Stimulated activated CD4-positive, alpha-beta T cell treated with anti-CD3 and anti-CD28 coated beads, Interleukin-1b, Interleukin-23, amount 100 ng/mL, for 24 hours (primary cell): ENCODE measurements around the gene GFOD2.

ENCODE experiments used
- DNase-seq, 4 experiments: peaks; one replicate each; pipeline ENCODE4 v3.0.0-alpha.2; 2020; ENCODE audit warnings: low read depth in 4 of 4, low spot score in 1 of 4

Gene GFOD2

DNA sequence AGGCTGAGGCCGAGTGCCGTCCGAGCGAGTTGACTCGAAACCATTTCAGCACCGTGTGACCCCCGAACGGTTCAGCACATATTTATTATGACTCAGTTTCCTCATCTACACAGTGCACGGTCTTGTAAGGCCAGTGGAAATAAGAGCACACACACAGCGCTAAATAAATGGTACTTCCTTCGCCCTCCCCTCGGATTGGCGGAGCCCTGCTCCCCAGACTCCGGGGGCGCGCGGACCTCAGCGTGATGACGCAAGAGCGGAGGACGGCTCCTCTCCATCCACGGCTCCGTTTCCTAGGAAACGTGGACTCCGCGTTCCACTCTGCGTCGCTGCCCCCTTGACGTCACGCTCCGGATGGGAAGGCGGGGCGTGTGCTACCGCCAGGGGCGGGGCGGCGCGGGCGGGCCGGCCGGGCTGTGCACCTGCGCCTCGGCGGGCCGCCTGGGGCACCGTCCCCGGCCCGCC lies 58.5 kb downstream of the GFOD2 start, which contains the start of gene PARD6A:
PARD6A (plus strand) TSS at position 397 of the 465 bp plus-strand sequence. CDS start 79 bp downstream, outside the sequence.
- peak; percentile 83 to 93 (median 90) for DNase-seq

DNA sequence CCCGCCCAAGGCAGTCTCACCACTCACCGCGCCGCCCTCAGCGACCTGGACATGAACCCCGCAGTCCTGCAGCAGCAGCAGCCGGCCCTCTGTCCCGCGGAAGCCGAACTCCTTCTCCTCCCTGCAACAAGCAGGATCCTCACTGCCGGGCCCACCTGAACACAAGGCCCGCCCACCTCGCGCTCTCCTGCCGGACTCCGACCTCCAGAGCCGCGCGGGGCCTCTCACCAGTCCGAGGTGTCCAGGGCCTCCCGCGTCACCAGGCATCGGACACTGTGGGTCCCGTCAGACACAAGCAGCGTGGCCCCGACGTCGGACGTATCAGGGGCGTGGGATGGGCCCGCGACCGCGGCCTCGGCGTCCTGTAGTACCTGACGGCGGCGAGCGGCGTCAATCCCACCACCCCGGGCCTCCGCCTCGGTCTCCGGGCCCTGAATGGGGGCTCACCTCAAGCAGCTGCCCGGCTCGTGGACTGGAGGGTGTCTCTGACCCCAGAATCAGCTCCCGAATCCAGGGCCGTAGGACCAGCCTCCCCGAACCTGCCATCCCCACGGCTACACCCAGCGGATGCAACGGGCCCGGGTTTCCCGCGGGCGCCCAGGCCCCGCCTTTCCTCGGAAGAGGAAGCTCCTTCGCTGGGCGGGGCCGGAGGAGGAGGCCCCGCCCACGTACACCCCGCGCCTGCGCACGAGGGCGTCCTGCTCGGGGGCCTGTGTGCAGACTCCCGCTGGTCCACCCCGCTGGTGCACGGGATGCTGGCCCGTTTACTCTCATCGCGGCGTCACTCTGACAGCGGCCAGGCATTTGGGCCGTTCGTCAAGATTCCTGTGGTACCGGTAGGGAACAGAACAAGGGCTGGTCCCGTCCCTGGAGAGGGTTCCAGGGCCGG lies 59.2 kb downstream of the GFOD2 start, which contains the start of gene ACD:
ACD (minus strand) TSS at position 586 of the 889 bp plus-strand sequence; CDS start at position 546, 40 bp downstream.
- peak; percentile 87 to 92 (median 89) for DNase-seq

DNA sequence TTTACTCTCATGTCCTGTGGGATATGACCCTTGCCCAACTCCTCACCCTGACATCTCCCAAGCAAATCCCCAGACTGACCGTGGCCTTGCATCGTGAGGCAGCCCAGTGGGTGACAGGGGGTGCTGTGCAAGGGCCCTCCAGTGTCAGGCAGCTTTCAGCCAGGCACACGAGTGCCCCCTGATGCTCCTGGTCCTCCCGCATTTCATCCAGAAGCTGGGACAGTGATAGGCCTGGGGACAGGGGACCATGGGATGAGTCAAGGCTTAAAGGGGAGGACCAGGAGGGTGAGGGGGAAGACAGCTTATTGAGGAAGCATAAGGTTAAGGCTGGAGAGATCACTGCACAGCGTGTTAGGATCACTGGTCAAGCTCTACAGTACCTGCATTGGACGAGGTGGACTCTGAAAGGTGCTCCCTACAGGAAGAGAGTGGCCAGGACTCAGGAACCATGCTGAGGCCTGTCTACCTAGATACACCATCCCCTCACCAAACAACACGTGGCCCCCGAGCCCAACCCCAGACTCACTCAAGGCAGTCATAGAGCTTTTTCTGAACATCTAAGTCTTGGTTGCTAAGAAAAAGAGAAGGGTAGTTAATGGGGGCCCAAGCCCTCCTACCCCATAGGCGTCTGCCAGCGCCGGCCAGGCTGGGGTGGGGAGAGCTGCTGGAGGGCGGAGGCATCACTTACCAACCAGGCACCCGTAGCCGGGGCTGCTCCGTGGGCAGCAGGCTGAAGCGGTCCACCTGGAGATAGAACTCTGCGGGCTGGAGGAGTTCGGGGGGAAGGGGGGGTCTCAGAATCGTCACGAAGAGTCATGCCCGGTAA lies 60.1 kb downstream of the GFOD2 start:
- no peak for DNase-seq

DNA sequence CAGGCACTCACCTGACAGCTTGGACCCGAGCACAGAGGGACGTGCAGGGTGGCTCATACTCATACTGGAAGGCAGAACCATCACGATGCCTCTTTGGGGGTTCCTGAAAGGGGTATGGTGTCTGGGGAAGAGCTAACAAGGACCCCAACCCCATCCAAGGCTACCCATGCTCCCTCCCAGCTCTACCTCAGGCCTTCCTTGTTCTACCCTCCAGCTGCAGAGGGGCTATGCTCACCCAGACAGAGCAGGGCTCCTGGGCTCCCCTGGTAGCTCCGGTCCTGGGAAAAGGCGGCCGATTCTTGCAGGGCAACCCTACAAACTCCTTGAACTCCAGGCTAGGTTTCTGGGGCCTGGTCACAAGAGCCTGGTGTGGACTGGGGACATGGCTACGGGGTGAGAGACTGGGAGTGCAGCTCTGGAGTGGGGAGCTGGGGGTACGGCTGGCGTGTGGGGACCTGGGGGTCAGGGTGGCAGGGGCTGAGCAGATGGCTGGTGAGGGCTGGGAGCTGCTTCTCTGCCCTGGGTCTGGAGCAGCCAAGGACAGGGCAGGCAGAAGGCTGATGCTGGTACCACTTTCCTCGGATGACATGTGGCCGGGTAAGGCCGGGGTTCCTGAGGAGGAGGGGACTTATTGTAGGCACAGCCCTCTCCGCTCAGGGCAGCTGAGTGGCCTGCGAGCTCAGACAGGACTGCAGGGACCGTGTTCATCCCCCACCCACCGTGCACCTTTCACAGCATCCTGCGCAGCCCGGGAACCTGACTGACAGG lies 61.2 kb downstream of the GFOD2 start:
- no peak for DNase-seq

DNA sequence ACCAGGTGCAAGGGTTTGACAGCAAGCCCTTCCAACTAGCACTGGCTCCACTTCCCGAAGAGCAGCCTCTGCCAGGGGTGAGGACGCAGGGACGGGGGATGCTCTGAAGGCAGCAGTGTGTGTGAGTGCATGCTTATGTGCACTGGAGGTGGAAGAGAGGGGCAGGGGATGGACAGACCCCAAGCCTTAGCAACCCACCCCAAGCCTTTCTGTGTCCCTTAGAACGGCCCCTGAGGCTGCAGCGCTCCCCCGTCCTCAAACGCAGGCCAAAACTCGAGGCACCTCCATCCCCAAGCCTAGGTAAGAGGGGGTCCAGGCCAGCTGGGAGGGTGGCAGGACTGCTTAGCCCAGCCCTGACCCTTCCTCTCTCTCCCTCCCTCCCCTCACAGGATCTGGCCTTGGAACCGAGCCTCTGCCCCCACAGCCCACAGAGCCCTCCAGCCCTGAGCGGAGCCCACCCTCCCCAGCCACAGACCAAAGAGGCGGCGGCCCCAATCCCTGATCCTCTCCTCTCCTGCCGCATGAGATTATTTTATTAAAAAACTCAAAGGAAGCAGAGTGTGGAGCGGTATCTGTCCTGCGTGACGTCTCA lies 62.0 kb downstream of the GFOD2 start:
- DNase-seq: no peak

DNA sequence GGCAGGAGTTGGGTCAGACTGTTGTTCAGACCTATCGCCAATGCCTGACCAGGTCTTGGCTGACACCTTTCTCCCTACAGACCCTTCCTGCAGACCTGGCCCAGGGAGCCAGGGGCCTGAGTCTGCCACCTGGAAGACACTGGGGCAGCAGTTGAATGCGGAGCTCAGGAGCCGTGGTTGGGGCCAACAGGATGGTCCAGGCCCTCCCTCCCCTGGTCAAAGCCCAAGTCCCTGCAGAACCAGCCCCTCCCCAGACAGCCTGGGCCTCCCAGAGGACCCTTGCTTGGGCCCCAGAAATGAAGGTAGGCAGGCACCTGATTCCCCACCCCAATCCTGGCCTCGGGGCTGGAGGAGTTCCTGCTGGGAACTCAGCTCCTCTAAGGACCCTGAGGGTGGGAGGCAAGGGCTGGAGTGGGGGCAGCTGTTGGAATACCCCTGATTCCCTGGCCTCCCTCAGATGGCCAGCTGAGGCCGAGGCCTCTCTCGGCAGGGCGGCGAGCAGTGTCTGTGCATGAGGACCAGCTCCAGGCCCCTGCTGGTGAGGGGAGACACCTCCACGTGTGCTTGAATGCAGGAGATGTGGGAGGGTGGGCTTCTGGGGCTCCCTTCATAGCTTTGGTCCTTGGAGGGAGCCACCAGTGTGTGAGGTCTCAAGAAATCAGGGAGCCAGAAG lies 62.6 kb downstream of the GFOD2 start:
- DNase-seq: no peak

DNA sequence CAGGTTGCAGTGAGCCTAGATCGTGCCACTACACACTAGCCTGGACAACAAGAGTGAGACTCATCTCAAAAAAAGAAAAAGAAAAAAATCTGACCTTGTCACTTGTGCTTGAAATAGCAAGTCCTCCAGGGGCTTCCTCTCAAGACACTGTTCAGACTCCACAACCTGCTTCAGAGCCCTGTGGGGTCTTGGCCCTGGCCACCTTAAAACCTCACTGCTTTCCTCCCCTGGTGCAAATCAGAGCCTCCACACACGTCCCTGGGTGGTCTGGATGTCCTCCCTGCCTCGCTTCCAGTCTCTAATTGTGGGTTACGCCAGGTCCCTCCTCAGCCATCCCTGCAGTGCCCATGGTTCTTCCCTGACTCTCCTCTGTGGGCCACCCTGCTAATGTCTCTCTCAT lies 63.8 kb downstream of the GFOD2 start:
- no peak for DNase-seq

DNA sequence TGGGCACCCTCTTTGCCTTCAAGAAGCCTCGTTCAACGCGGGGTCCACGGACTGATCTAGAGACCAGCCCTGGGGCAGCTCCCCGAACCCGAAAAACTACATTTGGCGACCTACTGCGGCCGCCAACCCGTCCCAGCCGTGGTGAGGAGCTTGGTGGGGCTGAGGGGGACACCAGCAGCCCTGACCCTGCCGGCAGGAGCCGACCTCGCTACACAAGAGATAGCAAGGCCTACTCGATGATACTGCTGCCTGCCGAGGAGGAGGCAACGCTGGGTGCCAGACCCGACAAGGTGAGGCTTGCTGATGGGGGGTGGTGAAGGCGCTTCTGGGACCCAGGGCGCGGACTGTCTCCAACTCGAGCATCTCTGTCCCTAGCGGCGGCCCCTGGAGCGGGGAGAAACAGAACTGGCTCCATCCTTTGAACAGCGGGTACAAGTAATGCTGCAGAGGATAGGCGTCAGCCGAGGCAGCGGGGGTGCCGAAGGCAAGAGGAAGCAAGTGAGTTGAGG lies 64.7 kb downstream of the GFOD2 start:
- no peak for DNase-seq

DNA sequence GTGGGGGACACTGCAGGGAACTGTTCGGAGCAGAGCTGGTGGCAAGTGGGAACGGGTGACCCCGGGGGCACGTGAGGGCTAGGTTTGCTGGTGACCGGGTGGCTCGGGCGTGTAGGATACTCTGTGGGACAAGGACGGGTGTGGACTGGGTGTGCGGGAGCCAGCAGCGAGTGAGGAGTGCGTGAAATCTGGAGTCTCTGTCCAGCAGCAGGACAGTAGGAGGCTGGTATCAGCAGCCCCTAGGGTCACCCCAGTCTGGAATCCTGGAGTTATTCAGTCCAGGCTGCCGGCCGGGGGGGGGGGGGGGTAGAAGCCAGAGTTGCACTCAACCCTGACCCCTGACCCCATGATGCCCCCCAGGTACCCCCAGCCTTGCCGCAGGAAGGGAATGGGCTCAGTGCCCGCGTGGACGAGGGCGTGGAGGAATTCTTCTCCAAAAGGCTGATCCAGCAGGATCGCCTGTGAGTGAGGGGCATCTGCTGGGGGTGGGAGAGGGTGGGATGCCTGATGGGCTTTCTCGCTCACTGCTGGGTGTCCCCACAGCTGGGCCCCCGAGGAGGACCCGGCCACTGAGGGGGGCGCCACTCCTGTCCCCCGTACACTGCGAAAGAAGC lies 65.2 kb downstream of the GFOD2 start:
- DNase-seq: no peak

DNA sequence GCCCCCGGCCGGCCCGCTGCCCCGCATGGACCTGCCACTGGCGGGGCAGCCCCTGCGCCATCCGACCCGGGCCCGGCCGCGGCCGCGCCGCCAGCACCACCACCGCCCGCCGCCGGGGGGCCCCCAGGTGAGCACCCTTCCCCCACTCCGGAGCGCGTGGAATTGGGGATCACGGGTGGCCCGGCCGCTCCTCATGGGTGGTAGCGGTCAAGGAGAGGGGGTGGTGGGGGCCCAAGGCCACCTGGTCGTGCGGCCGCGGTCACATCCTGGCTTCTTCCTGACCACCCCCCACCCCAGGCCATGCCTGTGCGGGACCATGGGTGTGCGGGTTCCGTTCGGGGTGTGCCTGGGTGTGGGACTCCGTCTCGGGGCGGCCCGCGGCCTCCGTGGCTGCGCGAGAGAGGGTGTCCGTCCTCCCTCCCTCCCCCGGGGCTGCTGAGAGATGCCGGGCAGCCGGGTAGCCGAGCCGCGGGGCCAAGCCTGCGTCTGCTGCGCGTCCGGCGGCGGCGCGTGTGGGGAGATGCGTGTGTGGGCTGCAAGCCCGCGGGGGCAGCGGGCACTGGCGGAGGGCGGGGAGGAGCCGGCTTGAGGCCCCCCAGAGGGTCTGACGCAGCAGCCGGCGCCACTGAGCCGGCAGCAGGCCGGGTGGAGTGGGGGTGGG lies 65.9 kb downstream of the GFOD2 start:
- no peak for DNase-seq

DNA sequence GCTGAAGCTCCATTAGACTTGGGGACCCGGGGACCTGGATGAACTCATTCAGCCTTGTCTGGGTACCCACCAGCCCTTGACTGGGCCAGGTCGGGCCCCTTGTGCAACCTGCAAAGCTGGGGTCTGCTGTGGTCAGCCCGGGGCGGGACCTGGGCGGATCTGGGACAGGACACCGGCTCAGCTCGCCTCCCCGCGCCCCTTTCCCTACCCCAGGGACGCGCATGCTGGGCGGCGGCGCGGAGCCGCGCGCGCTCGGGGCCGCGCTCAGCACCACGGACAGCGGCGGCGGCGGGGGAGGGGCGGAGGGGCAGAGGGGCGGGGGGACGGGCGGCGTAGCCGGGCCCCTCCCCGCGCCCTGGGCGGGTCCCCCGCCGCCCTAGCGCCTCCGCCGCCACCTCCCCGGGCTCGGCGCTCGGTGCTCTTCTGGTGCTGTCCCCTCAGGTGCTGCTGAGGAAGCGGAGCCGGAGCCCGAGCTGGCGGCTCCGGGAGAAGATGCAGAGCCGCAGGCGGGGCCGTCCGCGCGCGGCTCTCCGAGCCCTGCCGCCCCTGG lies 66.5 kb downstream of the GFOD2 start:
- no peak for DNase-seq

DNA sequence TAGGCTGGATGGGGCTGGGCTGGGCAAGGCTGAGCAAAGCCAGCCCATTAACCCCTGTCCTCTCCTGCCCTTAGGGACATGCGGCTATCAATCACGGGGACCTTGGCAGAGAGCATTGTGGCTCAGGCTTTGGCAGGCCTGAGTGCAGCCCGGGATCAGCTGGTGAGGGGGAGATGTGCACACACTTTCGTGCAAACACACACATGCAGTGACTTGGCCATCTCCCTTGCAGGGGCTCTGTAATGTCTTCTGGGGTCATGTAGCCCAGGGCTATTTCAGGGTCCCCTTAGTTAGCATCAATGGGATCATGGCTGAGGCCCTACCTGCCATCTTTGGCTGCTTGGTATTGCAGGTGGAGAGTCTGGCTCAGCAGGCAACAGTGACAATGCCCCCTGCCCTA lies 67.3 kb downstream of the GFOD2 start:
- no peak for DNase-seq

DNA sequence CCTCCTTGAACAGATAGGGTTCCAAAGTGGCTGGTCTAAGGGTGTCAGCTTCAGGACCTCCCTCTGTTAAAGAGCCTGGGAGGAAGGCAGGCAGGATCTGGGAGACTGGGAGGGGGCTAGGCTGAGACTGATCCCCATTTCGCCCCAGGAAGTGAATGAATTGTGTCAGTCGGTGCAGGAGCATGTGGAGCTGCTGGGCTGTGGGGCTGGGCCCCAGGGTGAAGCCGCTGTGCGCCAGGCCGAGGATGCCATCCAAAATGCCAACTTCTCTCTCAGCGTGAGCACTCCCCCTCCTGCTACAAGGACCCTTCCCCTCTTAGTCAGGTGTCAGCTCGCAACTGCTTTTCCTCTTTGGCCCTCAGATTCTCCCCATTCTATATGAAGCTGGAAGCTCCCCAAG lies 68.1 kb downstream of the GFOD2 start:
- DNase-seq: no peak

DNA sequence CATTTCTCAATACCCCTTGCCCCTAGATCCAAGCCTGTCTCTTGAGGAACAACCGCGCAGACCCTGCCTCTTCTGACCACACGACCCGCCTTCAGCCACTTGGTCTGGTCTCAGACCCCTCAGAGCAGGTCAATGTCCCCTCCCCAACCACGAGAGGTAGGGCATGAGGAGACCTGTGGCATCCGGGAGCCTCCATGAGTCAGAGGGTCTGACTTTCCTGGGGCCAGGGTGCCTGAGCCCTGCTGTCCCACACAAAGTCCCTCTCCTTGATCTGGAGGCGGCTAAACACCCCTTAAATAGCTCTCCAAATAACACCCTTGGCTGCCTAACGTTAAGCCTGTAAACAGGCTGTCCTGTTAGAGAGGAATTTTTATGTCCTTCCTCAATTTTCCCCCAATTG lies 69.1 kb downstream of the GFOD2 start:
- no peak for DNase-seq

DNA sequence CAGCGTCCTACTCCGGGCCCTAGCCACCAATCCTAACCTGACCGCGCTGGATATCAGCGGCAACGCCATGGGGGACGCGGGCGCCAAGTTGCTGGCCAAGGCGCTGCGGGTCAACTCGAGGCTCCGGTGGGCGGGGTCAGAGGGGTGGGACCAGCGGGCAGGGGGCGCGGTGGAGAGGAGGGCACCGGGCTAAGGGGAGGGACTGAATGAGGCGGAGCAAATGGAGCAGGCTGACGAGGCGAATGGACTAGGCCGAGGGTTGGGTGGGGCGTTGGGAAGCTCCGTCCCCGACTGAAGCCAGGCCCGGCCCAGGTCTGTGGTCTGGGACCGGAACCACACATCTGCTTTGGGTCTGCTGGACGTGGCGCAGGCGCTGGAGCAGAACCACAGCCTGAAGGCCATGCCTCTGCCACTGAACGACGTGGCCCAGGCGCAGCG lies 69.6 kb downstream of the GFOD2 start:
- no peak for DNase-seq

DNA sequence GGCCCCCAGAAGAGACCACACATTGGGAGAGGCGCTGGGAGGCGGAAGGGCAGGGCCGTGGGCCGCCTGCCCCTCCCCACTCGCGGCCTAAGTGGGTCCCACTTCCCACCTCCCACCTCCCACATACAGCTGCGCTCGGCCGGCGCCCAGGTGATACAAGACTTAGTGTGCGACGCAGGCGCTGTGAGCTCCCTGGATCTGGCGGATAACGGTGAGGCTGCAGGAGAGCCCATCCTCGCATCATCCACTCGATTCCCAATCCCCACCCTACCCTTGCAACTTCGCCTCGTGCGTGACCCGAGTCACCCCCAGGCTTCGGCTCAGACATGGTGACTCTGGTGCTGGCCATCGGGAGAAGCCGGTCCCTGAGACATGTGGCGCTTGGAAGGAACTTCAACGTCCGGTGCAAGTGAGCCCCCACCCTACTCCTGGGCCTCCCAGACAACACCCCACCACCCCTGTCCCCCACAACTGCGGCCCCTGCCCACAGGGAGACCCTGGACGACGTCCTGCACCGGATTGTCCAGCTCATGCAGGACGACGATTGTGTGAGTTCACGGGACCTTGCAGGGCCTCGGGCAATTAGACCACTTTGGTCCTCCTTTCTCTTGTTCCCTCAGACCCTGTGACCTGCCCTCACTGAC lies 70.2 kb downstream of the GFOD2 start:
- no peak for DNase-seq

DNA sequence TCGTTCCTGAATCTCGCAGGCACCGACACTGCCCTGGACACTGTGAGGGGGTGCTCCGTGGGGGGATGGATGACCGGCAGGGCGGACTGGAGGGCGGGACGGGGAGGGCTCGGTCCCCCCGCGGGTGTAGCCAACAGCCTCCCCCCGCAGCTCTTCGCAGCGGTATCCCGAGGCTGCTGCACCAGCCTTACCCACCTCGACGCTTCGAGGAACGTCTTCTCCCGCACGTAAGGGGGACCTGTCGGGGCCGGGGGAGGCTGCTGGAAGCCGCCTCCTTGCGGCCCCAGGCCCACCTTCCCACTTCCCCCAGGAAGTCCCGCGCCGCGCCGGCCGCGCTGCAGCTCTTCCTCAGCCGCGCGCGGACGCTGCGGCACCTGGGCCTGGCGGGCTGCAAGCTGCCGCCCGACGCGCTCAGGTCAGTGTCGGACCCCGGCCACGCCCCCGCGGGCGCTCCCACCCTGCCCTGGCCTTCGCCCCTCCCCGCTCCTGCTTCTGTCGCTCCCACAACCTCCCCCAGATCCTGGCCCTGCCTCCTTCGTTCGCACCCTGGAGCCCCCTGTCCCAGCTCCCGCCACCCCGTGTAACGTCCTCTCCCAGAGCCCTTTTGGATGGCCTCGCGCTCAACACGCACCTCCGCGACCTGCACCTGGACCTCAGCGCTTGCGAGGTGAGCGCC lies 70.9 kb downstream of the GFOD2 start:
- DNase-seq: no peak

DNA sequence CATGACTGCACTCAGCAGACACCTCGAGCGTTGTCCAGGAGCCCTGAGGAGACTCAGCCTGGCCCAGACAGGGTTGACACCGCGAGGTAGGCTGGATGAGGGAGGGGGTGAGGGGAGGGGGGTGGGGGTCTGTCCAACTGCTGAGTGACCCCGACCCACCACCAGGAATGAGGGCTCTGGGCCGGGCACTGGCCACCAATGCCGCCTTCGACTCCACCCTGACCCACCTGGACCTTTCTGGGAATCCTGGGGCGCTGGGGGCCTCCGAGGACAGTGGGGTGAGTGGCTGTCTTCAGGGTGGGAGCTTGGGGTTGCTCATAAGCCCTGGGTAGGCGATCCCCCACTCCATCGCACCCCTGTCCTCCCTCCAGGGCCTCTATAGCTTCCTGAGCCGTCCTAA lies 71.4 kb downstream of the GFOD2 start:
- DNase-seq: no peak
